Transverse colon (tissue), 4 donors: Measurements from ENCODE around the gene PPP1R15B.

Experiments
- EP300 ChIP-seq: sonication (generic); formaldehyde crosslinking; IDR thresholded peaks from one replicate; pipeline ENCODE4 v1.6.1; 2017; ENCODE audit warnings: antibody characterized with exemption, low read depth
- POLR2A ChIP-seq: fragments of 450-650 bp; IDR thresholded peaks from one replicate; pipeline ENCODE4 v1.6.1; 2016; ENCODE audit warnings: antibody characterized with exemption, mild to moderate bottlenecking, moderate library complexity
- POLR2AphosphoS5 ChIP-seq, 3 donors: sonication (generic); formaldehyde crosslinking; IDR thresholded peaks; one replicate each; pipeline ENCODE4 v1.6.1; 2016; ENCODE audit warnings: antibody characterized with exemption in 3 of 3
- TF ChIP-seq, protein P1 (sequence below), 5 experiments: fragments of 200-600 bp in 3 of 5; fragments of 450-650 bp in 2 of 5; sonication (generic) in 3 of 5; IDR thresholded peaks; 1 replicate in 2 of 5; 2 replicates in 3 of 5; pipeline ENCODE4 v1.5.1; 2016 to 2017; ENCODE audit warnings: antibody characterized with exemption in 5 of 5, inconsistent platforms in 3 of 5, mild to moderate bottlenecking in 2 of 5, moderate library complexity in 1 of 5

DNA sequence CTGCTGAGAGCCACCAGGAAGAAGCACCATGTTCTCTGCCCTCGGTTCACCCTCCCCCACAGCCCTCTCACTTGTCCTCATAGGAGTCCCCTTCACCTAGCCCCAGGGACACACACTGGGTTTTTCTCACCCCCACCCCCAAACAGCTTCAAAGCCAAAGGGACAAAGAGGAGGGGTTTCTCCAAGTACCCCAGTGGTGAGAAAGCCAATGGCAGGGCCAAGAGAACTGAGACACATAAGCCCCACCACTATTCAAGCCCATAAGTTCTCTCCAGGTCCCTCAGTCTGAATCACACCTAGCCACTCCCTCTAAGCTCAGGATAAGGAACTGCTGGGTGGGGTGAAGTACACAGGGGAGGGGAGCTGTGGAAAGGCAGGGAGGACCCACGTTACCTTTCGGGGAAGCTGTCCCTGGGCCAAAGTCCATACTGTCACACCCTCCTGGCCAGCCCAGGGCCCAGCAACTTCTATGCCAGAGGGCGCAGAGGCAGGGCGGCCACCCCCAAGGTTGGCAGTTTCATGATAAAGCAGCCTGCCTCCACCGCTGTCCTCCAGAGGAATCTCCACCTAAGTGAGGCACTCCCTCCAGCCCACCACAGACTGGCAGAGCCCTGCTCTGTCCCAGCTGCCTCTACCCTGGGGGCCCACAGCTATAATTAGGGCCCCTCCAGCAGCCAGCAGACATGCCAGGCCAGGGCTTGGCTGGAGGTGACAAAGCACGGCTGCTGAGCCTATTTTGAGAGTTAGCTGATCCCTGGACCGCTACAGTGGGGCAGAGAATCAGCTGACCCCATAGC is 39.0 kb upstream of the PPP1R15B start:
- TF ChIP-seq, protein P1, sequence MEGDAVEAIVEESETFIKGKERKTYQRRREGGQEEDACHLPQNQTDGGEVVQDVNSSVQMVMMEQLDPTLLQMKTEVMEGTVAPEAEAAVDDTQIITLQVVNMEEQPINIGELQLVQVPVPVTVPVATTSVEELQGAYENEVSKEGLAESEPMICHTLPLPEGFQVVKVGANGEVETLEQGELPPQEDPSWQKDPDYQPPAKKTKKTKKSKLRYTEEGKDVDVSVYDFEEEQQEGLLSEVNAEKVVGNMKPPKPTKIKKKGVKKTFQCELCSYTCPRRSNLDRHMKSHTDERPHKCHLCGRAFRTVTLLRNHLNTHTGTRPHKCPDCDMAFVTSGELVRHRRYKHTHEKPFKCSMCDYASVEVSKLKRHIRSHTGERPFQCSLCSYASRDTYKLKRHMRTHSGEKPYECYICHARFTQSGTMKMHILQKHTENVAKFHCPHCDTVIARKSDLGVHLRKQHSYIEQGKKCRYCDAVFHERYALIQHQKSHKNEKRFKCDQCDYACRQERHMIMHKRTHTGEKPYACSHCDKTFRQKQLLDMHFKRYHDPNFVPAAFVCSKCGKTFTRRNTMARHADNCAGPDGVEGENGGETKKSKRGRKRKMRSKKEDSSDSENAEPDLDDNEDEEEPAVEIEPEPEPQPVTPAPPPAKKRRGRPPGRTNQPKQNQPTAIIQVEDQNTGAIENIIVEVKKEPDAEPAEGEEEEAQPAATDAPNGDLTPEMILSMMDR (IDR thresholded peaks at IDR 0.05) = peak in 2 of 5 experiments; percentile 40 to 51
- peak; percentile 86 for TF ChIP-seq POLR2A
- TF ChIP-seq POLR2AphosphoS5 (IDR thresholded peaks at IDR 0.05) = peak; percentile 55 to 89 (median 89)
- peak; percentile 79 for TF ChIP-seq EP300
